Calu3 (cell line): ENCODE data around the gene STX8. TPM values are rescaled to one million over a fixed set of nuclear protein-coding genes. Genes with fewer than 3 reads are reported as not detected.
A peak's percentile ranks its signal among the peaks of the same experiment; 100 is the strongest.

ENCODE experiments used
- BruUV-seq: library from RNA; stranded (reverse); fragments of 400-500 nt; replicated peaks from 2 replicates; lab custom pipeline; 2021; lab: Mats Ljungman, UMichigan
- CTCF ChIA-PET: fragments of 300-600 bp; sonication (Branson Sonifier 250); formaldehyde crosslinking; loops from one replicate; lab custom pipeline; 2022; ENCODE audit warnings: antibody characterized with exemption; lab: Charles Lee
- DNase-seq: peaks from one replicate; pipeline ENCODE4 v3.0.0; 2022
- H3K27ac Mint-ChIP-seq: one replicate; pipeline ENCODE4 v1.8.0; 2022; ENCODE audit warnings: mixed read lengths; ENCODE audit not compliant: unreplicated experiment
- H3K27me3 Mint-ChIP-seq: one replicate; pipeline ENCODE4 v1.8.0; 2022; ENCODE audit warnings: mixed read lengths; ENCODE audit not compliant: unreplicated experiment
- H3K36me3 Mint-ChIP-seq: one replicate; pipeline ENCODE4 v1.8.0; 2022; ENCODE audit warnings: mild to moderate bottlenecking, moderate library complexity, mixed read lengths; ENCODE audit not compliant: insufficient read depth, unreplicated experiment
- H3K4me1 Mint-ChIP-seq: one replicate; pipeline ENCODE4 v1.8.0; 2022; ENCODE audit warnings: mild to moderate bottlenecking, low read depth, mixed read lengths; ENCODE audit not compliant: unreplicated experiment
- H3K4me3 Mint-ChIP-seq: one replicate; pipeline ENCODE4 v1.8.0; 2022; ENCODE audit warnings: mild to moderate bottlenecking, low read depth, moderate library complexity, mixed read lengths; ENCODE audit not compliant: unreplicated experiment
- H3K9me3 Mint-ChIP-seq: one replicate; pipeline ENCODE4 v1.8.0; 2022; ENCODE audit warnings: low read depth, mixed read lengths; ENCODE audit not compliant: unreplicated experiment
- intact Hi-C: fragments of 100-400 bp; cut with micrococcal nuclease; formaldehyde crosslinking; loops from one replicate; pipeline ENCODE4 v1.10.0; 2022; ENCODE audit not compliant: unreplicated experiment
- total RNA-seq: library from RNA; stranded (reverse); gene quantifications from 2 replicates; pipeline ENCODE4 v1.2.3, GENCODE V29; 2022
- TF ChIP-seq, protein P1 (sequence below): fragments of 200-600 bp; IDR thresholded peaks from one replicate; pipeline ENCODE4 v1.8.0; 2022; ENCODE audit warnings: antibody characterized with exemption; ENCODE audit not compliant: unreplicated experiment

Gene STX8
- total RNA-seq, 1 experiment from 2014 or later, result 32.4 TPM

DNA sequence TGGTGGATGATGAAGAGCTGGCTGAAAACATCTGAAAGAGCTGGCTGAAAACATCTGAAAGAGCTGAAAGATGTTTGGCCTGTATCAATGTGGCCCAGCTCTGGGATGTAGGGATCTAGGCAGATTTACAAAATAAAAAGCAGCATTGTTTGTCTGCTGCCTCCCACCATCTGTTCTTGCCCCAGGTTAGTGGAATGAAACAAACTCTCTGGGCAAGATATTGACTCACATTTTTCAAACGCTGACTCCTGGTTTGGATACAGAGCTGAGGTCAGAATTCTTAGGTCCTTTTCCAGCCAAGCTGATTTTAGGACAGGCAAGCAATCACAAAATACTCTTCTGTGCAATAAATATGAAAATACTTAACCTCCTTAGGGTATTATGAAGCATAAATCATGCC lies 139.0 kb downstream of the STX8 start:
- H3K4me3 Mint-ChIP-seq, result no peak overlapping the region
- no peak overlapping the region for H3K27ac Mint-ChIP-seq
- intact Hi-C loops, result no loop called here
- H3K27me3 Mint-ChIP-seq, result no peaks in the 10 kb centered on the region
- BruUV-seq, result no TSS peak
- no peak for DNase-seq
- peaks cover 19% of the 10 kb centered on the region for H3K4me1 Mint-ChIP-seq
- H3K36me3 Mint-ChIP-seq, result no peaks in the 10 kb centered on the region
- CTCF ChIA-PET, result interaction anchor here (0.7 kb wide), 1 partner anchor 217 kb away, joined by 3 read pairs; no protein-coding TSS in a partner anchor
- no peaks in the 10 kb centered on the region for H3K9me3 Mint-ChIP-seq
- TF ChIP-seq, protein P1, sequence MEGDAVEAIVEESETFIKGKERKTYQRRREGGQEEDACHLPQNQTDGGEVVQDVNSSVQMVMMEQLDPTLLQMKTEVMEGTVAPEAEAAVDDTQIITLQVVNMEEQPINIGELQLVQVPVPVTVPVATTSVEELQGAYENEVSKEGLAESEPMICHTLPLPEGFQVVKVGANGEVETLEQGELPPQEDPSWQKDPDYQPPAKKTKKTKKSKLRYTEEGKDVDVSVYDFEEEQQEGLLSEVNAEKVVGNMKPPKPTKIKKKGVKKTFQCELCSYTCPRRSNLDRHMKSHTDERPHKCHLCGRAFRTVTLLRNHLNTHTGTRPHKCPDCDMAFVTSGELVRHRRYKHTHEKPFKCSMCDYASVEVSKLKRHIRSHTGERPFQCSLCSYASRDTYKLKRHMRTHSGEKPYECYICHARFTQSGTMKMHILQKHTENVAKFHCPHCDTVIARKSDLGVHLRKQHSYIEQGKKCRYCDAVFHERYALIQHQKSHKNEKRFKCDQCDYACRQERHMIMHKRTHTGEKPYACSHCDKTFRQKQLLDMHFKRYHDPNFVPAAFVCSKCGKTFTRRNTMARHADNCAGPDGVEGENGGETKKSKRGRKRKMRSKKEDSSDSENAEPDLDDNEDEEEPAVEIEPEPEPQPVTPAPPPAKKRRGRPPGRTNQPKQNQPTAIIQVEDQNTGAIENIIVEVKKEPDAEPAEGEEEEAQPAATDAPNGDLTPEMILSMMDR, result no peak

- TF ChIP-seq, protein P1, result no peak
- no TSS peak for BruUV-seq
- intact Hi-C loops, result no loop called here
- Mint-ChIP-seq H3K4me1 (peaks cover 19% of the 10 kb centered on the region), H3K27ac (peak overlapping the region; percentile 22), H3K9me3 (no peaks in the 10 kb centered on the region), H3K27me3 (no peaks in the 10 kb centered on the region), H3K4me3 (no peak overlapping the region), H3K36me3 (no peaks in the 10 kb centered on the region)
- DNase-seq, result no peak
- CTCF ChIA-PET, result no interaction called here
Observed at GRCh38 chr17:9435165-9435564, 140.5 kb downstream of the STX8 start.

DNA sequence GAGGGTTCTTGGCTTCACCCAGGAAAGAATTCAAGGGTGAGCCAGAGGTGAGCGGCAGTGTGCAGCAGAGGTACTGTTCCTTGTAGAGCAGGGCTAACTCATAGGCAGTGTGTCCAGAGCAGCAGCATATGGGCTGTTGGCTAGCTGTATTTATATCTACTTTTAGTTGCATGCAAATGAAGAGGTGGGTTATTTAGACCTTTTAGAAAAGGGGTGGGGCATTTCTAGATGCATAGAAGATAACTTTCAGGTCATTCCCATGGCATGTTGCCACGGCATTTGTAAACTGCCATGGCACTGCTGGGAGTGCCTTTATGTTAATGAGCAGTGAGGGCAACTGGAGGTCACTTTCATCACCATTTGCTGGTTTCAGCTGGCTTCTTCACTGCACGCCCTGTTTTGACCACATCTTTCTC lies 141.0 kb downstream of the STX8 start:
- H3K27ac Mint-ChIP-seq, result peak overlapping the region; percentile 48
- intact Hi-C loops, result no loop called here
- CTCF ChIA-PET, result interaction anchor here (0.6 kb wide), 1 partner anchor 689 kb away, joined by 5 read pairs; no protein-coding TSS in a partner anchor

GRCh38 chr17:9432934-9433421 lies 142.6 kb downstream of the STX8 start:
- TF ChIP-seq, protein P1, result no peak
- Mint-ChIP-seq H3K27ac (no peak overlapping the region), H3K4me3 (no peak overlapping the region), H3K4me1 (peaks cover 19% of the 10 kb centered on the region), H3K27me3 (no peaks in the 10 kb centered on the region), H3K36me3 (no peaks in the 10 kb centered on the region), H3K9me3 (no peaks in the 10 kb centered on the region)
- no TSS peak for BruUV-seq
- intact Hi-C loops, result no loop called here
- DNase-seq, result no peak
- CTCF ChIA-PET, result no interaction called here

More for the DNA sequence above, 141.0 kb downstream of the STX8 start:
- no TSS peak for BruUV-seq
- Mint-ChIP-seq H3K27me3 (no peaks in the 10 kb centered on the region), H3K9me3 (no peaks in the 10 kb centered on the region), H3K4me1 (peaks cover 19% of the 10 kb centered on the region), H3K4me3 (no peak overlapping the region), H3K36me3 (no peaks in the 10 kb centered on the region)
- peak; percentile 38 for DNase-seq
- TF ChIP-seq, protein P1, result no peak
